ENCODE measurements around the gene ABL1. TPM values are rescaled to one million over a fixed set of nuclear protein-coding genes. Genes with fewer than 3 reads are reported as not detected.

The ABL1 gene
- total RNA-seq, 1 experiment from 2014 or later, result 67.5 TPM

- Mint-ChIP-seq H3K4me3 (ENCODE audit: unreplicated experiment) (no peak overlapping the region), H3K36me3 (ENCODE audit: insufficient read depth, unreplicated experiment) (peaks cover 93% of the 10 kb centered on the region), H3K27me3 (ENCODE audit: insufficient read depth, unreplicated experiment) (no peaks in the 10 kb centered on the region), H3K9me3 (ENCODE audit: unreplicated experiment) (no peaks in the 10 kb centered on the region), H3K27ac (ENCODE audit: low read depth, unreplicated experiment) (no peak overlapping the region), H3K4me1 (ENCODE audit: insufficient read depth, unreplicated experiment) (no peaks in the 10 kb centered on the region)
- no peak for DNase-seq (ENCODE audit: unreplicated experiment)
- ChIA-PET POLR2A (no interaction called here), CTCF (interaction anchor here (0.6 to 1.7 kb wide), 4 partner anchors 9 to 170 kb away, joined by 3 to 4 read pairs (median 4); no protein-coding TSS in a partner anchor)
- TF ChIP-seq, protein P1, sequence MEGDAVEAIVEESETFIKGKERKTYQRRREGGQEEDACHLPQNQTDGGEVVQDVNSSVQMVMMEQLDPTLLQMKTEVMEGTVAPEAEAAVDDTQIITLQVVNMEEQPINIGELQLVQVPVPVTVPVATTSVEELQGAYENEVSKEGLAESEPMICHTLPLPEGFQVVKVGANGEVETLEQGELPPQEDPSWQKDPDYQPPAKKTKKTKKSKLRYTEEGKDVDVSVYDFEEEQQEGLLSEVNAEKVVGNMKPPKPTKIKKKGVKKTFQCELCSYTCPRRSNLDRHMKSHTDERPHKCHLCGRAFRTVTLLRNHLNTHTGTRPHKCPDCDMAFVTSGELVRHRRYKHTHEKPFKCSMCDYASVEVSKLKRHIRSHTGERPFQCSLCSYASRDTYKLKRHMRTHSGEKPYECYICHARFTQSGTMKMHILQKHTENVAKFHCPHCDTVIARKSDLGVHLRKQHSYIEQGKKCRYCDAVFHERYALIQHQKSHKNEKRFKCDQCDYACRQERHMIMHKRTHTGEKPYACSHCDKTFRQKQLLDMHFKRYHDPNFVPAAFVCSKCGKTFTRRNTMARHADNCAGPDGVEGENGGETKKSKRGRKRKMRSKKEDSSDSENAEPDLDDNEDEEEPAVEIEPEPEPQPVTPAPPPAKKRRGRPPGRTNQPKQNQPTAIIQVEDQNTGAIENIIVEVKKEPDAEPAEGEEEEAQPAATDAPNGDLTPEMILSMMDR (IDR thresholded peaks at IDR 0.05; ENCODE audit: unreplicated experiment), result no peak
- no TSS peak for BruUV-seq (replicated peaks)
- intact Hi-C loops (cut with micrococcal nuclease), result no loop called here
Measured at GRCh38 chr9:130878295-130878694, 43.2 kb downstream of the ABL1 start.

GRCh38 chr9:130879863-130880411 lies 44.9 kb downstream of the ABL1 start:
- DNase-seq (ENCODE audit: unreplicated experiment), result no peak
- intact Hi-C loops (cut with micrococcal nuclease), result no loop called here
- CTCF ChIA-PET, result interaction anchor here (1.3 to 1.5 kb wide), 3 partner anchors 11 to 14 kb away, joined by 3 to 5 read pairs (median 4); no protein-coding TSS in a partner anchor

DNA sequence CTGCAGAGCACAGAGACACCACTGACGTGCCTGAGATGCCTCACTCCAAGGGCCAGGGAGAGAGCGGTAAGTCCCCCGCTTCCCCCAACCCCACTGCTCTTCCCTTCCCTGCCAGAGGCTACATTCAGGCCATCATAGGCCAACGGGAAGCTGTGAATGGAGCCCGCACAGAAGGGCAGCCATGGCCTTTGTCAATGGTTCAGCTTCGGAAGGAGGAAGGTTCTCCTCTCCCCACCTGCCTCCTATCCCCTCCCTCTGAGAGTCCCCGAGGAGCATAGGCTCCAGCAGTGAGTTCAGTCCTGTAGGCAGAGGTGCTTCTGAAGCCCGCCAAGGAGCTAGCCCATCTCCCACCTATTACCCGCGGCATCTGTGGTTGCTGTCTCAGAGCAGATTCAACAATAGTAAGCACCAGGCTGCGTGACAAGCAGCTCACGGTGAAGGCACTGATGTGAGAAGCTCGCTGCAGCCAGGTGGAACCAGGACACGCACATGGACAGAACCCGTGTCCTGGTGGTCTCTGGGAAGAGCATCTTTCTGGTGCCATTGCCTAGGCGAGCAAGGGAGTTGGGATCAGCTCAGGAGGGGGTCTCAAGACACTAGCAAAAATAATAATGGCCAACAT lies 45.7 kb downstream of the ABL1 start:
- ChIA-PET CTCF (interaction anchor here (1.2 to 1.5 kb wide), 6 partner anchors 10 to 177 kb away, joined by 3 to 5 read pairs (median 3); no protein-coding TSS in a partner anchor), POLR2A (no interaction called here)
- H3K9me3 Mint-ChIP-seq (ENCODE audit: unreplicated experiment), result no peaks in the 10 kb centered on the region
- no peak overlapping the region for H3K4me3 Mint-ChIP-seq (ENCODE audit: unreplicated experiment)
- H3K36me3 Mint-ChIP-seq (ENCODE audit: insufficient read depth, unreplicated experiment), result peaks cover 93% of the 10 kb centered on the region
- BruUV-seq (replicated peaks), result no TSS peak
- H3K27ac Mint-ChIP-seq (ENCODE audit: low read depth, unreplicated experiment), result no peak overlapping the region
- DNase-seq (ENCODE audit: unreplicated experiment), result no peak
- intact Hi-C loops (cut with micrococcal nuclease), result no loop called here
- no peaks in the 10 kb centered on the region for H3K4me1 Mint-ChIP-seq (ENCODE audit: insufficient read depth, unreplicated experiment)
- no peaks in the 10 kb centered on the region for H3K27me3 Mint-ChIP-seq (ENCODE audit: insufficient read depth, unreplicated experiment)
- TF ChIP-seq, protein P1 (IDR thresholded peaks at IDR 0.05; ENCODE audit: unreplicated experiment), result no peak

More at GRCh38 chr9:130879863-130880411, 44.9 kb downstream of the ABL1 start:
- Mint-ChIP-seq H3K36me3 (ENCODE audit: insufficient read depth, unreplicated experiment) (peaks cover 93% of the 10 kb centered on the region), H3K4me3 (ENCODE audit: unreplicated experiment) (no peak overlapping the region), H3K27ac (ENCODE audit: low read depth, unreplicated experiment) (no peak overlapping the region), H3K9me3 (ENCODE audit: unreplicated experiment) (no peaks in the 10 kb centered on the region), H3K4me1 (ENCODE audit: insufficient read depth, unreplicated experiment) (no peaks in the 10 kb centered on the region), H3K27me3 (ENCODE audit: insufficient read depth, unreplicated experiment) (no peaks in the 10 kb centered on the region)
- no TSS peak for BruUV-seq (replicated peaks)
- POLR2A ChIA-PET, result no interaction called here
- TF ChIP-seq, protein P1 (IDR thresholded peaks at IDR 0.05; ENCODE audit: unreplicated experiment), result no peak

DNA sequence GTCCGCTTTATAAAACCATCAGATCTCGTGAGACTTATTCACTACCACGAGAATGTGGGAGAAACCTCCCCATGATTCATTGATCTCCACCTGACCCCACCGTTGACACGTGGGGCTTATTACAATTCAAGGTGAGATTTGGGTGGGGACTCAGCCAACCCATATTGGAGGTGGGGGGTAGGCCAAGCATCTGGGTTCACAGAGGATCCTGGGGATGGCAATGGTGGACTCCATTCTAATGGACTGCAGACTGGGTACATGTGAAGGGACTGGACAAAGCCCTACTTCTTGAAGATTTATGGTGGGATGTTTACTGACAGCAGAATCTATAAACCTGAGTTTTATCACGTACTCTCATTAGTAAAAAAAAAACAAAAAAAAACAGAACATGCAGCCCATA lies 46.5 kb downstream of the ABL1 start:
- no peaks in the 10 kb centered on the region for H3K27me3 Mint-ChIP-seq (ENCODE audit: insufficient read depth, unreplicated experiment)
- H3K4me1 Mint-ChIP-seq (ENCODE audit: insufficient read depth, unreplicated experiment), result no peaks in the 10 kb centered on the region
- no peak for DNase-seq (ENCODE audit: unreplicated experiment)
- POLR2A ChIA-PET, result no interaction called here
- TF ChIP-seq, protein P1 (IDR thresholded peaks at IDR 0.05; ENCODE audit: unreplicated experiment), result no peak
- no TSS peak for BruUV-seq (replicated peaks)
- no peaks in the 10 kb centered on the region for H3K9me3 Mint-ChIP-seq (ENCODE audit: unreplicated experiment)
- intact Hi-C loops (cut with micrococcal nuclease), result no loop called here
- H3K36me3 Mint-ChIP-seq (ENCODE audit: insufficient read depth, unreplicated experiment), result peaks cover 96% of the 10 kb centered on the region
- no peak overlapping the region for H3K4me3 Mint-ChIP-seq (ENCODE audit: unreplicated experiment)
- CTCF ChIA-PET, result interaction anchor here (1.2 to 1.5 kb wide), 4 partner anchors 11 to 176 kb away, joined by 3 read pairs; no protein-coding TSS in a partner anchor
- H3K27ac Mint-ChIP-seq (ENCODE audit: low read depth, unreplicated experiment), result no peak overlapping the region
